HCT116 (cell line): ENCODE measurements around the gene CFAP298. TPM values are rescaled to one million over a fixed set of nuclear protein-coding genes. Genes with fewer than 3 reads are reported as not detected.

Experiments used
- ATAC-seq: fragments of 200-7000 bp; cut with Tn5 transposase; 2 replicates; pipeline ENCODE4 v1.9.1; 2020; ENCODE audit warnings: mild to moderate bottlenecking, moderate library complexity
- BruUV-seq: library from RNA; stranded (reverse); fragments of 400-500 nt; replicated peaks from 2 replicates; lab custom pipeline; 2021; lab: Mats Ljungman, UMichigan
- CTCF ChIA-PET: fragments of 300-600 bp; sonication (Branson Sonifier 250); formaldehyde crosslinking; loops from one replicate; lab custom pipeline; 2021; ENCODE audit warnings: antibody characterized with exemption; lab: Charles Lee
- POLR2A ChIA-PET: fragments of 300-600, 350-600 bp; sonication (Branson Sonifier 250); formaldehyde crosslinking; loops from one replicate; lab custom pipeline; 2021; ENCODE audit warnings: antibody characterized with exemption; lab: Charles Lee
- RAD21 ChIA-PET, 2 experiments: fragments of 300-600 bp; sonication (Branson Sonifier 250); formaldehyde crosslinking; loops; one replicate each; lab custom pipeline; 2023; ENCODE audit warnings: low total read pairs in 2 of 2; ENCODE audit not compliant: uncharacterized antibody in 2 of 2, unreplicated experiment in 2 of 2, low non-redundant PET in 1 of 2; lab: Charles Lee
- DNase-seq: peaks from one replicate; pipeline ENCODE4 v3.0.0-alpha.2; 2010; ENCODE audit warnings: low read depth, low spot score
- H2AFZ ChIP-seq: fragments of 200-600 bp; shearing (Covaris generic), sonication (generic); 2 replicates; pipeline ENCODE4 v1.6.1; 2017; ENCODE audit warnings: low read depth, mixed run types, mixed read lengths, antibody characterized with exemption, low read length; ENCODE audit not compliant: poor library complexity, severe bottlenecking
- H3K27ac ChIP-seq: 2 replicates; pipeline ENCODE4 v1.5.1; 2012; ENCODE audit warnings: low read depth, low read length
- H3K27me3 ChIP-seq: fragments of 200-600 bp; sonication (generic); 2 replicates; pipeline ENCODE4 v1.6.1; 2016; ENCODE audit warnings: mixed run types, low read length, mixed read lengths; ENCODE audit not compliant: insufficient read depth
- H3K36me3 ChIP-seq, 2 experiments: fragments of 200-500 bp in 1 of 2; fragments of 200-600 bp in 1 of 2; sonication (Bioruptor generic) in 1 of 2; sonication (generic) in 1 of 2; 2 replicates each; pipeline versions ENCODE4 v1.5.1 to v1.6.1; 2014 to 2016; ENCODE audit warnings: low read length in 2 of 2, inconsistent platforms in 1 of 2, mixed read lengths in 1 of 2, mixed run types in 1 of 2; ENCODE audit not compliant: insufficient read depth in 2 of 2, control insufficient read depth in 1 of 2
- H3K4me1 ChIP-seq, 2 experiments: fragments of 200-600 bp in 1 of 2; sonication (generic) in 1 of 2; 2 replicates each; pipeline versions ENCODE4 v1.5.1 to v1.6.1; 2012 to 2017; ENCODE audit warnings: low read length in 2 of 2, inconsistent platforms in 1 of 2, mild to moderate bottlenecking in 1 of 2, mixed read lengths in 1 of 2, mixed run types in 1 of 2, moderate library complexity in 1 of 2; ENCODE audit not compliant: insufficient read depth in 2 of 2, control insufficient read depth in 1 of 2
- H3K4me2 ChIP-seq: fragments of 200-600 bp; sonication (generic); 2 replicates; pipeline ENCODE4 v1.6.1; 2017; ENCODE audit warnings: mixed run types, low read length, mixed read lengths
- H3K4me3 ChIP-seq, 2 experiments: fragments of 200-600 bp in 1 of 2; sonication (generic) in 1 of 2; replicated peaks in 1 of 2; 2 replicates each; pipeline ENCODE4 v1.5.1; 2011 to 2016; ENCODE audit warnings: low read length in 2 of 2, control low read depth in 1 of 2, low read depth in 1 of 2, mild to moderate bottlenecking in 1 of 2, mixed read lengths in 1 of 2, mixed run types in 1 of 2
- H3K79me2 ChIP-seq: fragments of 200-600 bp; sonication (generic); 2 replicates; pipeline ENCODE4 v1.6.1; 2017; ENCODE audit warnings: mild to moderate bottlenecking, mixed run types, low read length, moderate library complexity, mixed read lengths; ENCODE audit not compliant: insufficient read depth
- H3K9ac ChIP-seq: fragments of 200-600 bp; sonication (generic); 2 replicates; pipeline ENCODE4 v1.6.1; 2016; ENCODE audit warnings: low read length, mixed read lengths
- H3K9me2 ChIP-seq: fragments of 200-600 bp; sonication (generic), shearing (Covaris generic); 2 replicates; pipeline ENCODE4 v1.6.1; 2017; ENCODE audit warnings: mixed run types, mild to moderate bottlenecking, moderate library complexity; ENCODE audit not compliant: insufficient read depth
- H3K9me3 ChIP-seq, 2 experiments: fragments of 200-500 bp in 1 of 2; fragments of 200-600 bp in 1 of 2; sonication (Bioruptor generic) in 1 of 2; sonication (generic) in 1 of 2; 2 replicates each; pipeline ENCODE4 v1.6.1; 2014 to 2017; ENCODE audit warnings: low read length in 2 of 2, mixed read lengths in 2 of 2, inconsistent platforms in 1 of 2, low read depth in 1 of 2, mild to moderate bottlenecking in 1 of 2, mixed run types in 1 of 2, moderate library complexity in 1 of 2; ENCODE audit not compliant: control insufficient read depth in 1 of 2, insufficient read depth in 1 of 2
- H4K20me1 ChIP-seq: fragments of 200-600 bp; sonication (generic), shearing (Covaris generic); 2 replicates; pipeline ENCODE4 v1.6.1; 2017; ENCODE audit warnings: mixed run types, mild to moderate bottlenecking, moderate library complexity; ENCODE audit not compliant: insufficient read depth
- ATF3 ChIP-seq: IDR thresholded peaks from 2 replicates; pipeline ENCODE4 v1.6.1; 2012
- FOSL1 ChIP-seq: IDR thresholded peaks from 2 replicates; pipeline ENCODE4 v1.6.1; 2012; ENCODE audit warnings: low read depth
- POLR2A ChIP-seq: IDR thresholded peaks from 2 replicates; pipeline ENCODE4 v1.7.0; 2011; ENCODE audit warnings: borderline replicate concordance; ENCODE audit not compliant: insufficient read depth, insufficient read length; ENCODE audit errors: extremely low read depth
- POLR2AphosphoS5 ChIP-seq: IDR thresholded peaks from 2 replicates; pipeline ENCODE4 v1.6.1; 2011; ENCODE audit warnings: mild to moderate bottlenecking, low read depth, low read length, moderate library complexity
- REST ChIP-seq: IDR thresholded peaks from 2 replicates; pipeline ENCODE4 v1.6.1; 2012; ENCODE audit warnings: low read depth
- SIN3A ChIP-seq: IDR thresholded peaks from 2 replicates; pipeline ENCODE4 v1.6.1; 2012; ENCODE audit warnings: low read depth
- TCF7L2 ChIP-seq: IDR thresholded peaks from 2 replicates; pipeline ENCODE4 v1.7.0; 2011; ENCODE audit warnings: borderline replicate concordance, inconsistent platforms; ENCODE audit not compliant: insufficient read depth, insufficient read length; ENCODE audit errors: extremely low read depth
- ZBTB33 ChIP-seq: IDR thresholded peaks from 2 replicates; pipeline ENCODE4 v1.6.1; 2011; ENCODE audit warnings: mild to moderate bottlenecking, low read length, moderate library complexity; ENCODE audit not compliant: insufficient replicate concordance; ENCODE audit errors: extremely low read depth
- intact Hi-C: fragments of 100-400 bp; cut with micrococcal nuclease; formaldehyde crosslinking; loops from 2 replicates; pipeline ENCODE4 v1.10.0; 2022
- total RNA-seq: library from RNA; stranded (reverse); gene quantifications from one replicate; pipeline ENCODE4 v1.2.1, GENCODE V29; 2021; ENCODE audit not compliant: unreplicated experiment

The CFAP298 gene
- total RNA-seq, 1 experiment from 2014 or later = 58.2 TPM

- no peak overlapping the region for H3K27ac ChIP-seq
- no peaks in the 10 kb centered on the region for H3K9me3 ChIP-seq
- CTCF ChIA-PET = no interaction called here
- H2AFZ ChIP-seq = peak overlapping the region; percentile 99
- TF ChIP-seq ZBTB33 (no peak), ATF3 (no peak), POLR2A (no peak), REST (no peak), TCF7L2 (no peak), POLR2AphosphoS5 (no peak), FOSL1 (no peak), SIN3A (no peak)
- H3K9me2 ChIP-seq = no peaks in the 10 kb centered on the region
- RAD21 ChIA-PET = no interaction called here
- H3K9ac ChIP-seq = no peak overlapping the region
- intact Hi-C loops = no loop called here
- H4K20me1 ChIP-seq = no peaks in the 10 kb centered on the region
- no peaks in the 10 kb centered on the region for H3K36me3 ChIP-seq
- H3K79me2 ChIP-seq = no peaks in the 10 kb centered on the region
- H3K4me2 ChIP-seq = peak overlapping the region; percentile 99
- POLR2A ChIA-PET = no interaction called here
- DNase-seq (no peak), ATAC-seq (no peak)
- H3K4me1 ChIP-seq = peaks cover 10 to 18% of the 10 kb centered on the region in 2 experiments; a peak in 3 of 4 replicates
- no TSS peak for BruUV-seq
- no peak overlapping the region for H3K4me3 ChIP-seq
- no peaks in the 10 kb centered on the region for H3K27me3 ChIP-seq
These were observed 41.7 kb downstream of the CFAP298 start for GRCh38 chr21:32570456-32570855.
